Bone marrow (tissue), 2 donors: ENCODE measurements around the gene MOSPD3.

Experiments
- DNase-seq, 2 donors: peaks; one replicate each; lab custom pipeline; 2025; lab: John Stamatoyannopoulos, UW

The MOSPD3 gene

DNA sequence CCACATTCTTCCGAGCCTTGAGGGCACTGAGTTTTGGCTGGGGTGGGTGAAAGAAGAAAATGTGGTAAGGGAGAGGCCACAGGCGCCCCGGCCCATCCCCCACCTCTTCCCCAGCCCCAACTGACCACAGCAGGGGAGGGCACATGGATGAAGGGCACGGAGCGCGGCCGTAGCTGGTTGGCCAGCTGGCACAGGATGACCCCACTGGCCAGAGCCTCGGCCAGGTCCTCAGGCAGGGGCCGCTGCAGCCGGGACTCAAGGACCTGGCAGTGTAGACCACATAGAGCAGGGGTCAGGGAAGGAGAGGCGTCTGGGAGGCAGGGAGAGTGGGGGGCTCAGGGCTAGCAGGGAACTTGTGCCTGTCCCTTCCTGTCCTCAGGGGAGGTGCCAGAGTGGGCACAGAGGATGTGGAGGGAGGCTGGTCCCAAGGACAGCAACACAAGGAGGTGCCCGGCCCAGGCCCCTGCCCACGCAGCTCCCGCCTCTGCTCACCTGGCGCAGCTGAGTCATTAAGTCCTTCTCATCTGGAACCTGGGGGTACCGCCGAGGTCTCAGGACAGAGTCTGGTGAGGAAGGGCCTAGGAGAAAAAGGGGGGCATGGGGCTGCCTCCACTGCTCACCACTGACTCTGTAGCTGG, 36.5 kb upstream of the MOSPD3 start:
- DNase-seq, result no peak

DNA sequence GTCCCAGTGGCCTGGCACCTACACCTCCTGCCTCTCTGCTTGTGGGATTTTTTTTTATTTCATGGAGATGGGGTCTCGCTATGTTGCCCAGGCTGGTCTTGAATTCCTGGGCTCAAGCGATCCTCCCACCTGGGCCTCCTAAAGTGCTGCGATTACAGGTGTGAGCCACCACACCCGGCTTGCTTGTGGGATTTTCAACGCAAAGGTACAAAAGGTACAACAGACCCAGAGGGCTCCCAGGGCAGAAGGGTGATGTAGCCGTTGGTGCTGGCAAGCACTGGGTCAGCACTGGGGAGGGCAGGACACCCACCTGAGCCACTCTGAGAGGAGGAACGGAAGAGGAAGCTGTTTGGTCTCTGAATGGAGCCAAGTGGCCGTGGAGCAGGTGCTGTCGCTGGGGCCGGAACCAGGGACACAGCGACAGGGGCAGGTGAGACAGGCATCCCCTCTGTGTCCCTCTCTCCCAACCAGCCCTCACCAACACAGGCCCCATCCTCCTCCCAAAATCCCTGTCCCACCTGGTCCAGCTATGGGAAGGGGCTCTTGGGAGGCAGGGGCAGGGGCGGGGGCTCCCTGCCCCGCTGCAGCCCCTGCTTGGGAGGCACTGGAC, 35.9 kb upstream of the MOSPD3 start:
- DNase-seq, result no peak

DNA sequence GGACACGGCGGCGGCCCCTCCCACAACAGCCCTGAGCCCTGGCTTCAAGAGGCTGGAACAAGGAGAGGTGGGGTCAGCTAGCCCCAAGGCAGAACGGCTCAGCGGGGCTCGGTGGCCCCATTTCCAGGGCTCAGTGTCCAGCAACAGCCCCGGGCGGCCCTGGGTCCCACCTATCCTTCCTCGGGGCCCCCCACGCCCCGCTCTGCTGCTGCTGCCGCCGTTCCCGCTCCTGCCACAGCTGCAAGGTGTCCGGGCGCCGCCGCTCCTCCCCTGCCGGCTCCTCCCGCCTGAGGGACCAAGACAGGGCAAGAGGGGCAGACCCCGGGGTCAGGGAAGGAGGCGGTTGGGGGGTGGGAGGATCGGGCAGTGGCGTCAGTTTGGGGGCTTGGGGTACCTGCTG, 35.2 kb upstream of the MOSPD3 start:
- no peak for DNase-seq

DNA sequence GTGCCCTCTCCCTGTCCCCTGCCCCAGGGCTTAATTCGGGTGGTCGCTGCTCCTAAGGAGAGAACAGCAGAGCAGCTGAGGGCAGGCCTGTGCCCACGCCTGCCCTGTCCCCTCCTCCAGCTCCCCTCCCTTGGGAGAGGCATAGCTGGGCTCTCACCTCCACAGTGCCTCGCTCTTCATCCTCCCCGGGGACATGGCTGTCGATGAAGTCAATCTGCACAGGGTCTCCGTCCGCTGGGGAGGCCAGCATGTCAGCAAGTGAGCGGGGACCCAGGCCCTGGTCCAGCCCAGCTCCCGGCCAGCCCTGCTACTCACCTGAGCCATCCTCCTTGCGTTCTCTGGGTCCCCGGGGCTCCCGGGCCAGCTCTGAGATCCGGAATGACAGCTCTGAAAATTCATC, 34.8 kb upstream of the MOSPD3 start:
- DNase-seq, result no peak

DNA sequence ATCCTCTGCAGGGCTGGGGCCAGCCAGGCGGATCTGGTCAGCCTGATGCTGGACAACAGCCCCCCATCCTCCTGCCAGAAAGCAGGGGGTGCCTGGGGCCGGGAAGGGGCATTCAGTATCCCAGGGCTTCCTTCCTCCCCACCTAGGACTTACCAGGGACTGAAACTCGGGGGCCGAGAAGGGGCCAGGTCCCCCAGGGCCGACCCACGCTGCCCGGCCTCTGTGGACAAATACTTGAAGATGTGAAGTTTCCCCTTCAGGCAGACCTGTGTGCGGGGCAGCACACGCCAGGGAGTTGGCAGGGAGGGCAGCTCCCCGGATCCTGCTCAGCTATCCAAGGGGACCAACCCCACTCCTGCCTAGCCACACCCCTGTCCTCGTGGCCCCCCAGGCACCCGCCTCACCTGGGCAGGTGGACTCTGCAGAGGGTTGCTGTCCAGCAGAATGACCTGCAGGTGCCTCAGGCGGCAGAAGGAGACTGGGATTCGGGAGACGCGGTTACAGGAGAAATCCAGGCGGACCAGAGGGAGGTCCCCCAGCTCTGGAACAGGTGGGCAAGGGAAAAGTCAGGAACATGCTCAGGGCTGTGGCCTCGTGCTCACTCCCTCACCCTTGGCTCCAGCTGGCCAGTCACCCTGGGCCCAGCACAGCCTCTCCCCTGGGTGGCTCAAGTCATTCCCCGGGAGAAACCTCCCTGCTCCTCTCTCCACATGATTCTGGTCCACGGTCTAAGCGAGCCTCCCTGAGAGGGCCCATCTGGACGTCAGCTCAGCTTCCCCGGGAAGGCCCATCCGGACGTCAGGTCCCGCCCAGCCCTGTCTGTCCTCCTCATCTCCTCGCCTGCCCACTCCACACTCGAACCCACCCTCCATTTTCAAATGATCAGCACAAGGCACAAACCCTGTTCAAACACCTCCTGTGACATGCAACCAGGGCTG, 33.8 kb upstream of the MOSPD3 start:
- DNase-seq, result no peak

DNA sequence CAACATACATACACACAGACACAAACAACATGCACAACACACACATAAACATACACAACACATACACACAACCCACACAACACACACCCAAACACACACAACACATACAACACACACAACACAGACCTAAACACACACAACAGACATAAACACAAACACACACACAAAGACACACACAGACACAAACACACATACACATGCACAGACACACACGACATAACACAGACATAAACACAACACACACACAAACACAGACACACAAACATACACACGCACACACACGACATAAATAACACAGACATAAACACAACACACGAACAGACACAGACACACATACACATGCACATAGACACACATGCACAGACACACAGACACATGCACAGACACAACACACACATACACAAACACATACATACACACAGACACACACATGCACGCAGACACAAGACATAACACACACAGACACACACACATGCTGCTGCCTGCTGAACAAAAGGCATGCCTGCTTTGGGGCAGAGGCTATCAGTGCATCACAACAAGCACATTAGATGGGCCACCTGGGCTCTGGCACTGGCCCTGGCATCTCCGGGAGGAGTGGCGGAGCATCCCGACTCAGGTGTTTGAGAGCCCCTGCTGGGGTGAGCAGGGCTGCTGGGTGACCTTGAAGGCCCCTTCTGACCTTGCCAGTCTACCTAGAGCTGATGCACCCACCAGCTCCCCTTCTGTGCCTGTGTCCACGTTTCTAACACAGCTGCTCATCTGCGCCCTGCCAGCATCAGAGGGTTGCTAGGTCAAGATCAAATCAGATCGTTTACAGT, 31.7 kb upstream of the MOSPD3 start:
- no peak for DNase-seq

DNA sequence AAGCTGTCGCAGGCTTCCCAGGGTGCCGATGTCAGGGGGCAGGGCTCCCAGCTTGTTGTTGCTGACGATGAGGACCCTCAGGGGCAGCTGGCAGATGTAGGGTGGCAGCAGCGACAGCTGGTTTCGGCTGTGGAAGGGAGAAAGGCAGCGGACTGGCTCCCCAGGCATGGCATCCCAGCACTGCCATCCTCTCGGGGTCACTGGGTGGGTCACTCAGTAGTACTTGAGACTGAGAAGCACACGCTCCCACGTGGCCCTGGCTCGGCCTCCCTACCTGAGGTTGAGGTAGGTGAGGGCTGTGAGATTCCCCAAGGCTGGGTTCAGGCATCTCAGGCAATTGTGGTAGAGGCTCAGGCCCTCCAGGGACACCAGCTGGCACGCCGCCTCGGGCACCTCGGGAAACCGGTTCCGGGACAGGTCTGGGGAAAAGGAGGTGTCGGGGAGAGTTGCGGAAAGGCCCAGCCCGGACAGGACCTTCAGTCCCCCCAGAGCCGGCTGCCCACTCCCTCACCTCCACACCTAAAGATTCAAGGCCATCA, 30.2 kb upstream of the MOSPD3 start:
- DNase-seq, result no peak

DNA sequence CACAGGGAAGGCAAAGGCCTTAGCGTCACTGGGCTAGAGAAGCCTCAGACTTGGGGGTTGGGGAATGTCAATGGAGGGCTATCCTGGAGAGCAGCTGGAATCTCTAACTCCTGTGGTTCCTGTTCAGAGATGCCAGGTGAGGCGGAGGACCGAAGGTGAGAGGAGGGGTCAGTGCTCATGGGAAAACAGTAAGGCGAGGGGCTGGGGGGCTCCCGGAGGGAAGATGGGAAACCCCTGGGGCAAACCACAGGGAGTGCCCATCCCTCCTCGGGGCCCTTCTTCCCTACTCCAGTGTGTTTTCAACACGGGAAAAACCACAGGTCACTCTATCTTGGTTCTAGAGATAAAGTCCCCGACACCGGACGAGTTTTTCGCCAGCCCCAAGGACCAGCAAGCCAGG, 29.7 kb upstream of the MOSPD3 start:
- no peak for DNase-seq

DNA sequence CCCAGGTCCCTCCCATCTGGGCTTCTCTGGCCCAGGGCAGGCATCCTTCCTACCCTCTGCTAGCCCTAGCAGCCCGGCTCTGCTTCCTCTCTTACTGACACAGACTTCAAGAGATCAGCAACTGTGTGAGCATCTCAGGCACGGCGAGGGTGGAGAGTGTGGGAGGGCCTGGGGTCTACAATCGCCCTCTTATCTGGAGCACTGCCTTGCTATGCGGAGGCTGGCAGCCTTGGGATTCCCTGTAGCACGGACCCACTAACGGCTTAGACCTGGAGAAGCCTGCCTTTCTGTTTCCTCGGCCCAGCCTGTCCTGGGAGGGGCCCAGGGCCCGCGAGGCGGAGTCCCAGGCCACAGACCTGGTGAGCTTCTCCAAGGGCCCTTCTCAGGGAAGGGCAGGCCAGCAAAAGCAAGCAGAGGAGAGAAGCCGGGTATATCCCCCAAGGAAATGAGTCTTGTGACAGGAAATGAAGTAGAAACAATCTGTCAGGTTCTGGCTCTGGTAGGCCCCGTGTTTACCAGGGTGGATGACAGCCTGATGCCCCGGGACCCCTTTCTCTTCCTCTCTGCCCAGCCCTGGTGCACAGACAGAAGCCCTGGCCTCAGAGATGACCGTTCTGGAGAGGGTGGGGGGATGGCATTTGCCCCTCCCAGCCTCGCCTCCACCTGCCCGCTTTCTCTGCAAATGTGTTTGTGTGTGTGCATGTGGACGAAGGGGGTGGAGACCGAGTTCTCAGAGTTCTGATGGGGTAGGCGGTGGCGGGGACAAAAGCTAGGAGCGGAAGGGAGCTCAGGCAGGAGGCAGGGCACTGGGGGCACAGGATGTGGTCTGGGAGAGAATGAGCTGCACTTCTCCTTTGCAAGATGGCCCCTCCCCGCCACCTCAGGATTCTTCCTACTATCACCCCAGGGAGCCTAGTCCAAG, 28.9 kb upstream of the MOSPD3 start:
- DNase-seq, result peak in 1 of 2 donors; percentile 90

DNA sequence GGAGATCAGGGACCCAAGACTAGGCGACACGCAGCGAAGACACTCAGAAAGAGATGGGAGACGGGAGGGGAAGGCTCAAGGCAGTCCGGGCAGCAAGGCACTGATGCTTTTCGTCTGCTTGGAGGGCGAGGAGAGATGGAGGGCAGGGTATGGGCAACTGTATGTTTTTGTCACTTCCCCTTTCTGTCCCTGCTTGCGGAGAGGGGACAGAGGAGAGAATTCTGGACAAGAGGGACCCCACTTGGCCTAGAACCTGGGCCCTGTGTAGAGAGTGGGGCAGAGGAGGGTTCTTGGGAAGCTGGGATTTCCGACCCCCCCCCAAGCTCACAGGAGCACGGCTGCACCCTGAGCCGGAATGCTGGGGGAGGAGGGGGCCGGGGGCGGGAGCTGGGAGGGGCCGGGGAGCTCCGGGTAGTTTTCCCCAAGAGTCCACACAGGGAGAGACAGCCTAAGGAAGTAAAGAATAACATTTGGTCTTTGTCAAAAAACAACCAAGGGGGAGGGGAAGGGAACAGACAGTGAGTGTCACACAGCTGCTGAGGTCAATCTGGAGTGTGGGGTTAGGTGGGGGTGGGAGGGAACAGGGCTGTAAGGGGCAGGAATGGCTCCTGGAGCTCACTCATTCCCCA, 28.2 kb upstream of the MOSPD3 start:
- DNase-seq, result peak in 1 of 2 donors; percentile 48

DNA sequence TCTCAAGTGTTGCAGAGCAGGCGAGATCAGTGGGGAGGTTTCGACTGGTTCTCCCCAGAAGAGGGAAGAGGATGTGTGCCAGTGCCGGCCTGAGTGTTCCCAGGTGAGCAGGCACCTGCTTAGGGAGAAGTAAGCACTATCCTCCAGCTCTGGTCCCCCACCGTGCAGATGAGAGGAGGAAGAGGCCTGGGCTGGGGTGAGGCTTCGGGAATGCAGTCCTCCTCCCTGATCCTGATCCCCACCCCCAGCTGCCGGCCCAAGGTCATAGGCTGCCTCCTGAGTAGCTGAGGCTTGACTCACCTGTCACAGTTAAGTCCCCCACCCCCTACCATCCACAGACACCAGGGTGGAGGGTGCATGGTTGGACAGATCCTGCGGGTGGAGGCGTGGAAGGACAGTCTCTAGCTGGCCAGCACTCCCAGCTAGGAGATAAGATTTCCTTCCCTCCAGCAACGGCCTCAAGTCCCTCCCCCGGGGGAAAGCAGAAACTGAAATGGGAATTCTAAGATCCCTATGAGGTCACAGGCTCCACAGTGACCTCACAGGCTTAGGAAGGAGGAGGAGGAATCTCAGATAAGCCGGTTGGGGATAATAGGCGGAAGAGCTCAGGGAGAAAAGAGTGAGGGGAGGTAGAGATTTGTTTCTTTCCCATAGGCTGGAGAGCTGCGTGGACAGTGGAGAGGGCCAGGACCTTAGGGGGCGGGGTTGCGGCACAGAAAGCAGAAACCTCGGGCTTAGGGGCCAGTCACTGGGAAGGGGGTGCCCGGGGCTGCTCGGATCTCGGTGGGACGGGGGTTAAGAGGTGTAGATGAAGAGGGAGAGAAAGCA, 27.4 kb upstream of the MOSPD3 start:
- DNase-seq, result no peak

DNA sequence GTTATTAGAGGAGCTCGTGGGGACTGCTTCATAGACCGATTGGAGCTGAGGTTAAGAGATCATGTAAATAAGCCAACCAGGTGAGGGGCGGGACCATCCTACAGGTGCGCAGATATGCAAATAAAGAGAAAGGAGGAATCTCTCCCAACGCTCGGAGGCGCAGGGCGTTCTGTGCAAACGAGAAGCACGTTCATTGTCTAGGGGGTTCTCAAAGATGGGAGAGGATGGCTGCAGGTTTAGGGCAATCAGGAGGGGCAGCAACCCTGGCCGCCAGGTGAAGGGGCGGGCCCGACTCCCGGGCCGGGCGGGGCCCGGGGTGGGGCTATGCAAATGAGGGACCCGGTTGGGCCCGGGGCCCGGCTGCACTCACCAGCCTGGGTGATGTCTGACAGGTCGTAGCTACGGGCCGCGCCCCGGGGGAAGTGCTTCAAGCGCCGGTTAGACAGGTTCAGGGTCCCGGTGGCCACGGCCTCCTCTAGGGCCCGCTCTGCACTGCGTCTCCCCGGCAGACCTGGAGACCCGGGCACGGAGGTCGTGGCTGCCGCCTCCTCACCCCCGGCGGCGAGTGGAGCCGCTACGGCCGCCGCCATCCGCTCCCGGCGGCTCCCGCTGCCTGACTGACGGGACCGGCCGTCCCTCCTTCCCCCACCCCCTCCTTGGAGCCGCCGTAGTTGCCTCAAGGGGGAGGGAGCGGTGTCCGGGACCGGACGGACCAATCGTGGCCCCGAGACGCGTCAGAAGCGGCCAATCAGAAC, 26.7 kb upstream of the MOSPD3 start, which contains the start of gene LRCH4:
Gene LRCH4 (minus strand): TSS at position 619 of the 755 bp plus-strand sequence. CDS start 29 bp downstream, at position 590.
- DNase-seq, result peak in 1 of 2 donors; percentile 82

DNA sequence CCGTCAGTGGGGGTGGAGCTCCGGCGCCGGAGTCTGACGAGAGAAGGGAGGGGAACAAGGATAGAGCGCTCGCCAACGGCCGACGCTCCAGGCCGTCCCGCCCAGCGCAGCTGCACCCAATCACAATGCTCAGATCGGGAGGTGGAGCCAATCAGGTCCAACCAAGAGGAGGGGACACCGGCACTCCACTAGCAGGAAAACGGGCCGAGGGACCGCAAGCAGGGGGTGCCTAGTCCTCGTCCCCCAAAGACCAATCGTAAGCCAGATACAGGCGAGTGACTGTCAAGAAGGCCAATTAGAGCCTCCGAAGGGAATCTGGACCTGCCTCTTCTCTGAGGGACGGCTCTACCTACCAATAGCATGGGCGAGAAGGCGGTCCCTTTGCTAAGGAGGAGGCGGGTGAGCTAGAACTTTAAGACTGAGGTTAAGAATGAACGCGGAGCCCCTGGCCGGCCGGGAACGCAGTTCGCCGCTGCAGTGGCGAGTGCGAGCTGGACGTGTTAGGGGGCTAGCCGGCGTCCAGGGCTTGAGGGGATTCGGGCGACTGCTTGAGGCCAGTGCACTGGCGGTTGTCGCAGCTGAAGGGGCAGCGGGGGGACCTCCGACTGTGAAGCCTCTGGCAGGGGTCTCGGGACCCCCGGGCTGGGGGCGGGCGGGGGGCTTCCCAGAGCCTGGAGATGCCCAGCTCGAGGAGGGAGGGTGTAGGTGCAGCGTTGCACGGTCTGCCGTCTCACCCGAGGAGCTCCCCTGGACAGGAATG, 25.9 kb upstream of the MOSPD3 start, which contains the start of gene FBXO24:
Gene FBXO24 (plus strand): TSS at position 63 of the 760 bp plus-strand sequence. CDS start 298 bp downstream, at position 361.
- peak; percentile 98 to 100 for DNase-seq

DNA sequence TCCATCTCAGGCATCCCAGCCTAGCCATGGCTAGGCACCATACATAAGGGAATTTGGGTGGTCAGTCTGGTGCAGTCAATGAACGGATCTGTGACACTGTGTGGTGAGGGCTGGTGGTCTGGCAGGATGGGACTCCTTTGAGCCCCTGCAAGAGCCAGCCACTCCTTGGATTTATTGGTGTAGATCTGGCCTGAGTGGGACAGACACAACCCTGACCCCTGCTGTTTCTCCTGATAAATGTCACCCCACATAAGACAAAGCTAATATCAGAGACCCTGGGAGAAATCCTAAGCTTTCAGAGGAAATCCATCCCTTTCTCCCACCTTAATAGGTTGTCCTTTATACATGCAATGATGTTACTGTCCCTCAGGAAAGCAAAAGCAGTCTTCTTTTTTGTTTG, 23.9 kb upstream of the MOSPD3 start:
- DNase-seq, result peak in 1 of 2 donors; percentile 38

DNA sequence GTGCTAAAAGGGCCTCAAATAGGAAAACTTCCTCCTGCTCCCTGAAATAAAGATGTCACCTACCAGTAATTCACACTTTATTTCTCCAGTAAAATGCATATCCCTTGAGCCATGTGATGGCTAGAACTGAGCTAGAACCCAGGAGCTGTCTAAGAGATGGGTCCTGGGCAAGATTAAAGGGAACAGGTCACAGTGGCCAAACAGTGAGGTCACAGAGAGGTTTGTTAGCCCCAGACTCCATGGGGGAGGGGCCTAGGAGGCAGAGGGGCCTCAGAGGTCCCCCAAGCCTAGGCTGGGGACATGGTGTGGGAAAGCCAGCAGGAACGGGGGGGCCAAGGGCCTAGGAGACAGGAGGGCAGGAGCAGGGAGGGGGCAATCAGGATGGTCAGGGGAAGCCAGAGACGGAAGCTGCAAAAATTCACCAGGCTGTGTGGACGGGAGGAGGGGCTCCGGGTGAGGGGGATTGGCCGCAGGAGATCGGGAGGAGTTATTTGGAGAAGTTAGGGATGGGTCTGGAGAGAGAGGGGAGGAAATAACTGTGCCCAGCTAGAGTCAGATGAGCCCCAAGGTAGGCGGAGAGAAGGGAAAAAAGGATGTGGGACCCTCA, 22.9 kb upstream of the MOSPD3 start:
- no peak for DNase-seq

DNA sequence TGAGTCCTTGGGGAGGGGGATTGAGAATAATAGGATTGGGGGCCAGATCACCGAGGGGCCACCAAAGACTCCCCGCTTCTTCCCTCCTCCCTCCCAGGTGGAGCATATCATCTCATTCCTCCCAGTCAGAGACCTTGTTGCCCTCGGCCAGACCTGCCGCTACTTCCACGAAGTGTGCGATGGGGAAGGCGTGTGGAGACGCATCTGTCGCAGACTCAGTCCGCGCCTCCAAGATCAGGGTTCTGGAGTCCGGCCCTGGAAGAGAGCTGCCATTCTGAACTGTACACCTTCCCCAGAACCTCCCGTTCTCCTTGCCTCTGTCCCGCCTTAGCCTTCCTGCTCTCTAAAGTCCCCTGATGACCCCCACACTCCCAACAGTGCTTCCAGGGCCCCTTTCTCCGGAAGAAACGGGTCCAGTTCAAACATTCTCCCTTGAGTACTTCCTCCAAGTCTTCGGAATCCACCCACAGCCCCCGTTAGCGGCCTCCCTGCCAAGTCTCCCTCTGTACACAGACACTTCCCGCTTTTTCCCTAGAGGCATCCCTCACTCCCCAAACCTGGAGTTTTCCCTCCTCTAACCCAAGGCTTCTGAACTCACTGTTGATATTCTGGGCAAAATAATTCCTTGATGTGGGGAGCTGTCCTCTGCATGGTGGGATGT, 22.1 kb upstream of the MOSPD3 start:
- DNase-seq, result no peak

DNA sequence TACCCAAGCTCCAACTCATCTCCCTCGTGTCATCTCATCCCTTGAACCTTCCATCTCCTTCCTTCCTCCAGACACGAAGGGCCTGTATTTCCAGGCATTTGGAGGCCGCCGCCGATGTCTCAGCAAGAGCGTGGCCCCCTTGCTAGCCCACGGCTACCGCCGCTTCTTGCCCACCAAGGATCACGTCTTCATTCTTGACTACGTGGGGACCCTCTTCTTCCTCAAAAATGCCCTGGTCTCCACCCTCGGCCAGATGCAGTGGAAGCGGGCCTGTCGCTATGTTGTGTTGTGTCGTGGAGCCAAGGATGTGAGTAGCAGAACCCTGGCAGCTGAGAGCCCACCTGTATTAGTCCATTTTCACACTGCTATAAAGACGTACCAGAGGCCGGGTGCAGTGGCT, 20.7 kb upstream of the MOSPD3 start:
- no peak for DNase-seq
